HG02763 (cell line): ENCODE results near the gene STPG4.

Experiments
- ATAC-seq: cut with Tn5 transposase; IDR thresholded peaks from one replicate; pipeline ENCODE4 v1.9.1; 2021; ENCODE audit warnings: mild to moderate bottlenecking, moderate library complexity; ENCODE audit not compliant: unreplicated experiment

Gene STPG4

GRCh38 chr2:47073217-47073616 is 81.9 kb downstream of the STPG4 start:
- ATAC-seq = no peak

GRCh38 chr2:47072728-47073191 is 82.3 kb downstream of the STPG4 start:
- no peak for ATAC-seq

GRCh38 chr2:47072018-47072691 is 83.0 kb downstream of the STPG4 start:
- no peak for ATAC-seq

- ATAC-seq = peak; percentile 78
Observed at GRCh38 chr2:47070920-47071824, 83.9 kb downstream of the STPG4 start.

GRCh38 chr2:47070155-47070919 is 84.8 kb downstream of the STPG4 start:
- no peak for ATAC-seq

- no peak for ATAC-seq
Observed at GRCh38 chr2:47069628-47070154, 85.4 kb downstream of the STPG4 start.

GRCh38 chr2:47068981-47069627 is 86.0 kb downstream of the STPG4 start:
- no peak for ATAC-seq

GRCh38 chr2:47067788-47068407 is 87.2 kb downstream of the STPG4 start:
- ATAC-seq = no peak

- ATAC-seq = no peak
Observed at GRCh38 chr2:47065771-47066380, 89.2 kb downstream of the STPG4 start.

- ATAC-seq = no peak
Observed at GRCh38 chr2:47065343-47065742, 89.8 kb downstream of the STPG4 start.

GRCh38 chr2:47064106-47064505 is 91.0 kb downstream of the STPG4 start:
- ATAC-seq = no peak

- no peak for ATAC-seq
Observed at GRCh38 chr2:47063538-47063930, 91.6 kb downstream of the STPG4 start.

- no peak for ATAC-seq
Observed at GRCh38 chr2:47062681-47063537, 92.2 kb downstream of the STPG4 start.

GRCh38 chr2:47061944-47062678 is 93.0 kb downstream of the STPG4 start:
- no peak for ATAC-seq

GRCh38 chr2:47060652-47061170 is 94.4 kb downstream of the STPG4 start:
- ATAC-seq = no peak

GRCh38 chr2:47058003-47058931 is 96.8 kb downstream of the STPG4 start:
- ATAC-seq = no peak

GRCh38 chr2:47057687-47058002 is 97.5 kb downstream of the STPG4 start:
- ATAC-seq = no peak
